ENCODE measurements around the gene CYB5R4.

- TF ChIP-seq CTCF (conservative IDR thresholded peaks at IDR 0.05; ENCODE audit: low read length): no peak
- no peak for TF ChIP-seq EZH2phosphoT487 (IDR thresholded peaks at IDR 0.05; ENCODE audit: borderline replicate concordance)
Measured at GRCh38 chr6:83868639-83869038, 9.2 kb downstream of the CYB5R4 start.
